WTC11 (cell line): Measurements from ENCODE around the gene ISCA1. TPM values are rescaled to one million over a fixed set of nuclear protein-coding genes. Genes with fewer than 3 reads are reported as not detected.

ENCODE experiments used
- ATAC-seq: fragments of 200-7000 bp; cut with Tn5 transposase; 2 replicates; pipeline ENCODE4 v1.10.0; 2021; ENCODE audit warnings: mild to moderate bottlenecking, moderate library complexity
- CTCF ChIA-PET: fragments of 300-600 bp; sonication (Branson Sonifier 250); formaldehyde crosslinking; loops from one replicate; lab custom pipeline; 2021; ENCODE audit warnings: antibody characterized with exemption; lab: Charles Lee
- POLR2A ChIA-PET: fragments of 350-600 bp; sonication (Branson Sonifier 250); formaldehyde crosslinking; loops from one replicate; lab custom pipeline; 2021; ENCODE audit warnings: antibody characterized with exemption; lab: Charles Lee
- DNase-seq: peaks from one replicate; pipeline ENCODE4 v3.0.0; 2021; ENCODE audit warnings: low spot score
- H3K27ac Mint-ChIP-seq: 2 replicates; pipeline ENCODE4 v1.8.0; 2021; ENCODE audit warnings: mixed read lengths
- H3K27me3 Mint-ChIP-seq: 2 replicates; pipeline ENCODE4 v1.8.0; 2021; ENCODE audit warnings: low read depth, mild to moderate bottlenecking, moderate library complexity, mixed read lengths
- H3K36me3 Mint-ChIP-seq: 2 replicates; pipeline ENCODE4 v1.8.0; 2021; ENCODE audit warnings: mixed read lengths
- H3K4me1 Mint-ChIP-seq: 2 replicates; pipeline ENCODE4 v1.8.0; 2022; ENCODE audit warnings: mixed read lengths
- H3K4me3 Mint-ChIP-seq: 2 replicates; pipeline ENCODE4 v1.8.0; 2021; ENCODE audit warnings: mild to moderate bottlenecking, moderate library complexity, mixed read lengths
- H3K9me3 Mint-ChIP-seq: 2 replicates; pipeline ENCODE4 v1.8.0; 2021; ENCODE audit warnings: mixed read lengths
- CREB1 ChIP-seq: sonication (generic); formaldehyde crosslinking; IDR thresholded peaks from 2 replicates; pipeline ENCODE4 v1.8.0; 2023; ENCODE audit warnings: mild to moderate bottlenecking, missing genetic modification reagents
- CREM ChIP-seq: sonication (generic); formaldehyde crosslinking; IDR thresholded peaks from 2 replicates; pipeline ENCODE4 v1.8.1; 2022; ENCODE audit warnings: mild to moderate bottlenecking, missing genetic modification reagents, moderate library complexity
- EMX1 ChIP-seq: fragments of 250-450 bp; sonication (Bioruptor Pico); IDR thresholded peaks from 2 replicates; pipeline ENCODE4 v1.8.0; 2021; ENCODE audit warnings: mild to moderate bottlenecking
- FOXK1 ChIP-seq: sonication (generic); formaldehyde crosslinking; IDR thresholded peaks from 2 replicates; pipeline ENCODE4 v1.8.0; 2022; ENCODE audit warnings: mild to moderate bottlenecking, moderate library complexity, missing genetic modification reagents
- HMGA2 ChIP-seq: fragments of 250-450 bp; sonication (Bioruptor Pico); IDR thresholded peaks from 2 replicates; pipeline ENCODE4 v1.4.0; 2021; ENCODE audit warnings: mild to moderate bottlenecking, moderate library complexity
- JUN ChIP-seq: sonication (generic); formaldehyde crosslinking; IDR thresholded peaks from 2 replicates; pipeline ENCODE4 v1.8.0; 2023; ENCODE audit warnings: mild to moderate bottlenecking, missing genetic modification reagents
- MYBL2 ChIP-seq: sonication (generic); formaldehyde crosslinking; IDR thresholded peaks from 2 replicates; pipeline ENCODE4 v1.8.1; 2023; ENCODE audit warnings: mild to moderate bottlenecking, moderate library complexity, missing genetic modification reagents
- NFYB ChIP-seq: sonication (generic); formaldehyde crosslinking; conservative IDR thresholded peaks from 2 replicates; pipeline ENCODE4 v1.8.0; 2022; ENCODE audit warnings: low read depth, missing genetic modification reagents
- PREB ChIP-seq: sonication (generic); formaldehyde crosslinking; IDR thresholded peaks from 2 replicates; pipeline ENCODE4 v1.8.1; 2022; ENCODE audit warnings: mild to moderate bottlenecking, missing genetic modification reagents, moderate library complexity, borderline replicate concordance
- SMAD3 ChIP-seq: sonication (generic); formaldehyde crosslinking; IDR thresholded peaks from 2 replicates; pipeline ENCODE4 v1.8.0; 2022; ENCODE audit warnings: missing genetic modification reagents, mild to moderate bottlenecking, borderline replicate concordance
- TEAD1 ChIP-seq: sonication (generic); formaldehyde crosslinking; IDR thresholded peaks from 2 replicates; pipeline ENCODE4 v1.8.0; 2022; ENCODE audit warnings: mild to moderate bottlenecking, missing genetic modification reagents
- TEAD4 ChIP-seq: sonication (generic); formaldehyde crosslinking; IDR thresholded peaks from 2 replicates; pipeline ENCODE4 v1.8.0; 2022; ENCODE audit warnings: mild to moderate bottlenecking, missing genetic modification reagents
- USF1 ChIP-seq: sonication (generic); formaldehyde crosslinking; IDR thresholded peaks from 2 replicates; pipeline ENCODE4 v1.8.0; 2022; ENCODE audit warnings: mild to moderate bottlenecking, missing genetic modification reagents
- USF2 ChIP-seq: sonication (generic); formaldehyde crosslinking; IDR thresholded peaks from 2 replicates; pipeline ENCODE4 v1.8.1; 2023; ENCODE audit warnings: mild to moderate bottlenecking, missing genetic modification reagents, moderate library complexity
- ZNF138 ChIP-seq: sonication (generic); formaldehyde crosslinking; conservative IDR thresholded peaks from 2 replicates; pipeline ENCODE4 v1.8.1; 2022; ENCODE audit warnings: mild to moderate bottlenecking, moderate library complexity, missing genetic modification reagents
- ZNF219 ChIP-seq: sonication (generic); formaldehyde crosslinking; IDR thresholded peaks from 2 replicates; pipeline ENCODE4 v1.8.0; 2023; ENCODE audit warnings: missing genetic modification reagents, mild to moderate bottlenecking, borderline replicate concordance
- ZNF263 ChIP-seq: sonication (generic); formaldehyde crosslinking; IDR thresholded peaks from 2 replicates; pipeline ENCODE4 v1.8.1; 2022; ENCODE audit warnings: low read depth, mild to moderate bottlenecking, moderate library complexity, missing genetic modification reagents
- ZNF423 ChIP-seq: fragments of 250-450 bp; sonication (Bioruptor Pico); IDR thresholded peaks from 2 replicates; pipeline ENCODE4 v2.1.2; 2022; ENCODE audit warnings: mild to moderate bottlenecking, moderate library complexity
- ZNF671 ChIP-seq: fragments of 250-450 bp; sonication (Bioruptor Pico); IDR thresholded peaks from 2 replicates; pipeline ENCODE4 v1.8.0; 2021; ENCODE audit warnings: mild to moderate bottlenecking
- total RNA-seq: library from RNA; stranded (reverse); gene quantifications from 3 replicates; pipeline ENCODE4 v1.2.3, GENCODE V29; 2021
- TF ChIP-seq, protein P1 (sequence below): sonication (generic); formaldehyde crosslinking; IDR thresholded peaks from 2 replicates; pipeline ENCODE4 v1.8.1; 2022; ENCODE audit warnings: mild to moderate bottlenecking, moderate library complexity, missing genetic modification reagents
- TF ChIP-seq, protein P2 (sequence below): sonication (generic); formaldehyde crosslinking; IDR thresholded peaks from 2 replicates; pipeline ENCODE4 v1.8.1; 2022; ENCODE audit warnings: low read depth, missing genetic modification reagents, borderline replicate concordance
- TF ChIP-seq, protein P3 (sequence below): sonication (generic); formaldehyde crosslinking; conservative IDR thresholded peaks from 2 replicates; pipeline ENCODE4 v1.8.1; 2023; ENCODE audit warnings: mild to moderate bottlenecking, low read depth, missing genetic modification reagents, moderate library complexity
- TF ChIP-seq, protein P4 (sequence below): fragments of 250-450 bp; sonication (Bioruptor Pico); IDR thresholded peaks from 2 replicates; pipeline ENCODE4 v2.1.2; 2022; ENCODE audit warnings: mild to moderate bottlenecking, moderate library complexity

The ISCA1 gene
- total RNA-seq, 1 experiment from 2014 or later = 35.5 TPM

GRCh38 chr9:86256653-86257052 is 25.7 kb downstream of the ISCA1 start:
- no peak overlapping the region for H3K4me3 Mint-ChIP-seq
- ChIA-PET CTCF (interaction anchor here (1.4 to 3.7 kb wide), 2 partner anchors 19 to 54 kb away, joined by 3 to 24 read pairs; no protein-coding TSS in a partner anchor), POLR2A (no interaction called here)
- H3K27ac Mint-ChIP-seq = no peak overlapping the region
- peaks cover 19% of the 10 kb centered on the region for H3K36me3 Mint-ChIP-seq
- TF ChIP-seq TEAD4 (CRISPR knock-in tag) (no peak), MYBL2 (CRISPR knock-in tag) (no peak), USF1 (CRISPR knock-in tag) (no peak), ZNF423 (CRISPR knock-in tag) (no peak), ZNF671 (no peak)
- H3K9me3 Mint-ChIP-seq = peaks cover 24% of the 10 kb centered on the region
- no peak for ATAC-seq
- H3K27me3 Mint-ChIP-seq = no peaks in the 10 kb centered on the region
- no peak for DNase-seq
- H3K4me1 Mint-ChIP-seq = no peaks in the 10 kb centered on the region; the same call in 1 of the 2 replicates

DNA sequence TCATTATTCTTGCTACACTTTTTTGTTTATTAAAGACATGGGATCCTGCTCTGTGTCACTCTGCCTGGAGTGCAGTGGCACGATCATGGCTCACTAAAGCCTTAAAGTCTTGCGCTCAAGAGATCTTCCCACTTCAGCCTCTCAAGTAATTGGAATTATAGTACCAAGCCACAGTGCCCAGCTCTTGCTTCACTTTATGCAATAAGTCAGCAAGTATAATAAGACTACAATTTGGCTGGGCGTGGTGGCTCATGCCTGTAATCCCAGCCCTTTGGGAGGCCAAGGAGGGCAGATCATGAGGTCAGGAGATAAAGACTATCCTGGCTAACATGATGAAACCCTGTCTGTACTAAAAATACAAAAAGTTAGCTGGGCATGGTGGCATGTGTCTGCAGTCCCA is 28.8 kb downstream of the ISCA1 start:
- no peaks in the 10 kb centered on the region for H3K27me3 Mint-ChIP-seq
- H3K4me3 Mint-ChIP-seq = no peak overlapping the region
- CTCF ChIA-PET = interaction anchor here (0.7 kb wide), 1 partner anchor 51 kb away, joined by 6 read pairs; no protein-coding TSS in a partner anchor
- no peak for DNase-seq
- no peak overlapping the region for H3K27ac Mint-ChIP-seq
- H3K36me3 Mint-ChIP-seq = peaks cover 19% of the 10 kb centered on the region
- peaks cover 24% of the 10 kb centered on the region for H3K9me3 Mint-ChIP-seq
- no peak for TF ChIP-seq SMAD3
- TF ChIP-seq HMGA2 (CRISPR knock-in tag) = no peak
- no peak for TF ChIP-seq CREB1 (CRISPR knock-in tag)
- TF ChIP-seq JUN (CRISPR knock-in tag) = no peak
- TF ChIP-seq, protein P1, sequence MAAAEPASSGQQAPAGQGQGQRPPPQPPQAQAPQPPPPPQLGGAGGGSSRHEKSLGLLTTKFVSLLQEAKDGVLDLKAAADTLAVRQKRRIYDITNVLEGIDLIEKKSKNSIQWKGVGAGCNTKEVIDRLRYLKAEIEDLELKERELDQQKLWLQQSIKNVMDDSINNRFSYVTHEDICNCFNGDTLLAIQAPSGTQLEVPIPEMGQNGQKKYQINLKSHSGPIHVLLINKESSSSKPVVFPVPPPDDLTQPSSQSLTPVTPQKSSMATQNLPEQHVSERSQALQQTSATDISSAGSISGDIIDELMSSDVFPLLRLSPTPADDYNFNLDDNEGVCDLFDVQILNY (CRISPR knock-in tag) = no peak
- no peak for TF ChIP-seq USF2 (CRISPR knock-in tag)
- no peak for TF ChIP-seq PREB
- no peak for TF ChIP-seq NFYB (CRISPR knock-in tag)
- no peak for TF ChIP-seq ZNF263 (CRISPR knock-in tag)
- TF ChIP-seq, all 79 proteins: peak for 0
- no peak for ATAC-seq
- no peaks in the 10 kb centered on the region; the same call in 1 of the 2 replicates for H3K4me1 Mint-ChIP-seq
- POLR2A ChIA-PET = no interaction called here

DNA sequence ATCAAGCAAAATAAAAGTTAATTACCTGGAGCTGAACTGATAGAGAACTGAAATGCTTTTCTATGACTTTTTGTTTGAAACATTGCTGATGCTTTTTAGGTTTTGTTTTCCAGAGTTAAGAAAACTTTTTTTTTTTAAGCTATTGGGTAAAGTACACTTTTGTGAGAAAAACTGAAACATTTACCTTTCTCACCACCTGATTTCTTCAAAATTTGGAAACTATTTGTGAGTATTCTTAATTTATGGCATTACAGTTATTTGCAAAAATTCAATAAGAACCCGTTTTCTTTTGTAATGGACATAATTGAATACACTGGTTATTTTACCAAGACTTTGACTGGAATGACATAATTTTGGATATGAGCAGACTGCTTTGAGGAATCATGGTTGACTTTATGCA is 29.5 kb downstream of the ISCA1 start:
- Mint-ChIP-seq H3K4me1 (no peaks in the 10 kb centered on the region; the same call in 1 of the 2 replicates), H3K27me3 (no peaks in the 10 kb centered on the region), H3K9me3 (peaks cover 24% of the 10 kb centered on the region), H3K36me3 (peaks cover 19% of the 10 kb centered on the region), H3K4me3 (no peak overlapping the region), H3K27ac (no peak overlapping the region)
- ChIA-PET POLR2A (no interaction called here), CTCF (no interaction called here)
- TF ChIP-seq, protein P2, sequence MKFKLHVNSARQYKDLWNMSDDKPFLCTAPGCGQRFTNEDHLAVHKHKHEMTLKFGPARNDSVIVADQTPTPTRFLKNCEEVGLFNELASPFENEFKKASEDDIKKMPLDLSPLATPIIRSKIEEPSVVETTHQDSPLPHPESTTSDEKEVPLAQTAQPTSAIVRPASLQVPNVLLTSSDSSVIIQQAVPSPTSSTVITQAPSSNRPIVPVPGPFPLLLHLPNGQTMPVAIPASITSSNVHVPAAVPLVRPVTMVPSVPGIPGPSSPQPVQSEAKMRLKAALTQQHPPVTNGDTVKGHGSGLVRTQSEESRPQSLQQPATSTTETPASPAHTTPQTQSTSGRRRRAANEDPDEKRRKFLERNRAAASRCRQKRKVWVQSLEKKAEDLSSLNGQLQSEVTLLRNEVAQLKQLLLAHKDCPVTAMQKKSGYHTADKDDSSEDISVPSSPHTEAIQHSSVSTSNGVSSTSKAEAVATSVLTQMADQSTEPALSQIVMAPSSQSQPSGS = no peak
- TF ChIP-seq HMGA2 (CRISPR knock-in tag) (no peak), ZNF671 (no peak), CREM (CRISPR knock-in tag) (no peak), TEAD1 (CRISPR knock-in tag) (no peak), ZNF263 (CRISPR knock-in tag) (no peak), ZNF138 (CRISPR knock-in tag) (no peak), ZNF219 (CRISPR knock-in tag) (no peak), FOXK1 (no peak), MYBL2 (CRISPR knock-in tag) (no peak), EMX1 (CRISPR knock-in tag) (no peak)
- TF ChIP-seq, protein P3, sequence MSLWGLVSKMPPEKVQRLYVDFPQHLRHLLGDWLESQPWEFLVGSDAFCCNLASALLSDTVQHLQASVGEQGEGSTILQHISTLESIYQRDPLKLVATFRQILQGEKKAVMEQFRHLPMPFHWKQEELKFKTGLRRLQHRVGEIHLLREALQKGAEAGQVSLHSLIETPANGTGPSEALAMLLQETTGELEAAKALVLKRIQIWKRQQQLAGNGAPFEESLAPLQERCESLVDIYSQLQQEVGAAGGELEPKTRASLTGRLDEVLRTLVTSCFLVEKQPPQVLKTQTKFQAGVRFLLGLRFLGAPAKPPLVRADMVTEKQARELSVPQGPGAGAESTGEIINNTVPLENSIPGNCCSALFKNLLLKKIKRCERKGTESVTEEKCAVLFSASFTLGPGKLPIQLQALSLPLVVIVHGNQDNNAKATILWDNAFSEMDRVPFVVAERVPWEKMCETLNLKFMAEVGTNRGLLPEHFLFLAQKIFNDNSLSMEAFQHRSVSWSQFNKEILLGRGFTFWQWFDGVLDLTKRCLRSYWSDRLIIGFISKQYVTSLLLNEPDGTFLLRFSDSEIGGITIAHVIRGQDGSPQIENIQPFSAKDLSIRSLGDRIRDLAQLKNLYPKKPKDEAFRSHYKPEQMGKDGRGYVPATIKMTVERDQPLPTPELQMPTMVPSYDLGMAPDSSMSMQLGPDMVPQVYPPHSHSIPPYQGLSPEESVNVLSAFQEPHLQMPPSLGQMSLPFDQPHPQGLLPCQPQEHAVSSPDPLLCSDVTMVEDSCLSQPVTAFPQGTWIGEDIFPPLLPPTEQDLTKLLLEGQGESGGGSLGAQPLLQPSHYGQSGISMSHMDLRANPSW (CRISPR knock-in tag) = no peak
- TF ChIP-seq, protein P4, sequence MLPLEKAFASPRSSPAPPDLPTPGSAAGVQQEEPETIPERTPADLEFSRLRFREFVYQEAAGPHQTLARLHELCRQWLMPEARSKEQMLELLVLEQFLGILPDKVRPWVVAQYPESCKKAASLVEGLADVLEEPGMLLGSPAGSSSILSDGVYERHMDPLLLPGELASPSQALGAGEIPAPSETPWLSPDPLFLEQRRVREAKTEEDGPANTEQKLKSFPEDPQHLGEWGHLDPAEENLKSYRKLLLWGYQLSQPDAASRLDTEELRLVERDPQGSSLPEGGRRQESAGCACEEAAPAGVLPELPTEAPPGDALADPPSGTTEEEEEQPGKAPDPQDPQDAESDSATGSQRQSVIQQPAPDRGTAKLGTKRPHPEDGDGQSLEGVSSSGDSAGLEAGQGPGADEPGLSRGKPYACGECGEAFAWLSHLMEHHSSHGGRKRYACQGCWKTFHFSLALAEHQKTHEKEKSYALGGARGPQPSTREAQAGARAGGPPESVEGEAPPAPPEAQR (CRISPR knock-in tag) = no peak
- ATAC-seq (no peak), DNase-seq (no peak)
